A549 (cell line): Measurements from ENCODE around the gene THBD. TPM values are rescaled to one million over a fixed set of nuclear protein-coding genes. Genes with fewer than 3 reads are reported as not detected.

Experiments used
- ATAC-seq, 2 experiments: fragments of 200-7000 bp in 1 of 2; fragments of >200 bp in 1 of 2; cut with Nextera tagmentation in 1 of 2; cut with Tn5 transposase in 1 of 2; 3 replicates each; pipeline versions ENCODE4 v1.8.0 to v1.9.1; 2018 to 2020; ENCODE audit warnings: mild to moderate bottlenecking in 1 of 2, moderate library complexity in 1 of 2
- CTCF ChIA-PET: fragments of 300-600 bp; sonication (Branson Sonifier 250); formaldehyde crosslinking; extraction: SDS; loops from one replicate; lab custom pipeline; 2021; ENCODE audit warnings: antibody characterized with exemption, inconsistent platforms; lab: Yijun Ruan, JAX
- POLR2A ChIA-PET: fragments of 350-600 bp; formaldehyde crosslinking; extraction: SDS; loops from one replicate; lab custom pipeline; 2021; ENCODE audit warnings: antibody characterized with exemption, inconsistent platforms; lab: Yijun Ruan, JAX
- DNase-seq, 2 experiments: peaks; one replicate each; pipeline versions ENCODE4 v3.0.0 to v3.0.0-alpha.2; 2011 to 2016; ENCODE audit warnings: low read depth in 1 of 2, low spot score in 1 of 2
- FAIRE-seq: peaks from 2 replicates; lab custom pipeline; 2011; peaks lifted over from hg19 to GRCh38; lab: Jason Lieb, UNC
- H3K27ac ChIP-seq, 2 experiments: fragments of >200 bp; sonication (Bioruptor Twin); formaldehyde crosslinking; 3 replicates each; pipeline ENCODE4 v1.5.1; 2016 to 2017
- H3K4me1 ChIP-seq: fragments of >200 bp; sonication (Bioruptor Twin); formaldehyde crosslinking; 3 replicates; pipeline ENCODE4 v1.6.1; 2016
- H3K4me2 ChIP-seq: fragments of >200 bp; sonication (Bioruptor Twin); formaldehyde crosslinking; 3 replicates; pipeline ENCODE4 v1.6.1; 2016
- H3K4me3 ChIP-seq: fragments of >200 bp; sonication (Bioruptor Twin); formaldehyde crosslinking; 3 replicates; pipeline ENCODE4 v1.5.1; 2016
- H3K9me3 ChIP-seq: fragments of >200 bp; sonication (Bioruptor Twin); formaldehyde crosslinking; 3 replicates; pipeline ENCODE4 v1.6.1; 2016
- CEBPB ChIP-seq, 2 experiments: fragments of >200 bp in 1 of 2; sonication (Bioruptor Twin) in 1 of 2; formaldehyde crosslinking in 1 of 2; IDR thresholded peaks; 2 replicates each; pipeline ENCODE4 v1.6.1; 2012 to 2016
- CHD4 ChIP-seq: fragments of 200-600 bp; sonication (generic); IDR thresholded peaks from 2 replicates; pipeline ENCODE4 v1.6.1; 2016; ENCODE audit warnings: antibody characterized with exemption, mild to moderate bottlenecking, borderline replicate concordance
- EP300 ChIP-seq, 2 experiments: fragments of >200 bp; sonication (Bioruptor Twin); formaldehyde crosslinking; IDR thresholded peaks; 2 replicates in 1 of 2; 3 replicates in 1 of 2; pipeline ENCODE4 v1.6.1; 2016 to 2017
- ESRRA ChIP-seq: fragments of 150-350 bp; IDR thresholded peaks from 2 replicates; pipeline ENCODE4 v1.6.1; 2014; ENCODE audit warnings: mild to moderate bottlenecking, low read length, borderline replicate concordance
- FOSB ChIP-seq: fragments of 250-450 bp; sonication (Bioruptor Pico); IDR thresholded peaks from 2 replicates; pipeline ENCODE4 v1.5.0; 2020; ENCODE audit warnings: mild to moderate bottlenecking, moderate library complexity
- GATA3 ChIP-seq: IDR thresholded peaks from 2 replicates; pipeline ENCODE4 v1.6.1; 2012; ENCODE audit warnings: borderline replicate concordance
- HMGXB4 ChIP-seq: fragments of 250-450 bp; sonication (Bioruptor Pico); IDR thresholded peaks from 2 replicates; pipeline ENCODE4 v1.5.0; 2021; ENCODE audit warnings: mild to moderate bottlenecking, moderate library complexity, borderline replicate concordance
- HOXA7 ChIP-seq: fragments of 250-450 bp; sonication (Bioruptor Pico); IDR thresholded peaks from 2 replicates; pipeline ENCODE4 v1.5.0; 2020; ENCODE audit warnings: mild to moderate bottlenecking, moderate library complexity
- JUNB ChIP-seq: fragments of >200 bp; sonication (Bioruptor Twin); formaldehyde crosslinking; IDR thresholded peaks from 2 replicates; pipeline ENCODE4 v1.6.1; 2016
- KDM1A ChIP-seq: fragments of 200-600 bp; sonication (generic); IDR thresholded peaks from 2 replicates; pipeline ENCODE4 v1.6.1; 2016; ENCODE audit warnings: low read depth, mild to moderate bottlenecking
- NFE2L2 ChIP-seq: fragments of 150-350 bp; conservative IDR thresholded peaks from 2 replicates; pipeline ENCODE4 v1.6.1; 2014; ENCODE audit warnings: low read length
- POLR2A ChIP-seq: IDR thresholded peaks from 2 replicates; pipeline ENCODE4 v1.6.1; 2012; ENCODE audit warnings: mild to moderate bottlenecking, low read length
- RAD21 ChIP-seq, 2 experiments: fragments of >200 bp in 1 of 2; sonication (Bioruptor Twin) in 1 of 2; formaldehyde crosslinking in 1 of 2; IDR thresholded peaks in 1 of 2; conservative IDR thresholded peaks in 1 of 2; 2 replicates in 1 of 2; 3 replicates in 1 of 2; pipeline ENCODE4 v1.6.1; 2012 to 2018; ENCODE audit warnings: inconsistent platforms in 1 of 2
- RCOR1 ChIP-seq: fragments of 150-350 bp; IDR thresholded peaks from 2 replicates; pipeline ENCODE4 v1.6.1; 2014; ENCODE audit warnings: antibody characterized with exemption, low read length, low read depth
- REST ChIP-seq: fragments of 200-600 bp; sonication (generic); IDR thresholded peaks from 2 replicates; pipeline ENCODE4 v1.6.1; 2016; ENCODE audit warnings: antibody characterized with exemption, mild to moderate bottlenecking, moderate library complexity
- RFX5 ChIP-seq: fragments of 450-650 bp; IDR thresholded peaks from 2 replicates; pipeline ENCODE4 v1.7.1; 2014; ENCODE audit warnings: antibody characterized with exemption, mild to moderate bottlenecking, moderate library complexity
- RNF2 ChIP-seq: fragments of 200-600 bp; sonication (generic); IDR thresholded peaks from 2 replicates; pipeline ENCODE4 v1.6.1; 2016; ENCODE audit warnings: low read depth, mild to moderate bottlenecking, antibody characterized with exemption, moderate library complexity, borderline replicate concordance
- ZFP36 ChIP-seq: fragments of 450-650 bp; IDR thresholded peaks from 2 replicates; pipeline ENCODE4 v1.6.1; 2014; ENCODE audit warnings: borderline replicate concordance; ENCODE audit not compliant: partially characterized antibody
- ZNF302 ChIP-seq: fragments of 250-450 bp; sonication (Bioruptor Pico); IDR thresholded peaks from 2 replicates; pipeline ENCODE4 v1.9.0; 2021; ENCODE audit warnings: inconsistent platforms, mild to moderate bottlenecking, moderate library complexity
- WGBS: methylation state at CpG from one replicate; pipeline ENCODE4 v1.1.6; 2017; ENCODE audit errors: missing lambda C conversion rate; 5-methylcytosine and 5-hydroxymethylcytosine counted together
- polyA plus RNA-seq, 4 experiments: library from polyadenylated mRNA; depleted of rRNA in 3 of 4; stranded (reverse); fragments of >200 nt; fragmentation: RNase III in 1 of 4; extraction: RNeasy Plus Mini Kit Qiagen cat#74134 plus additional on column Dnase treatment in 1 of 4; gene quantifications; 2 replicates in 3 of 4; 3 replicates in 1 of 4; pipeline ENCODE4 v1.2.3, GENCODE V29; 2011 to 2017

Gene THBD
- polyA plus RNA-seq, 2 of the 4 experiments (the other 2 are of a cell fraction) = 25.8 to 29.6 TPM

GRCh38 chr20:23061734-23062561 lies 12.5 kb upstream of the THBD start (continued):
- TF ChIP-seq HMGXB4 (CRISPR knock-in tag) = no peak
- no peak for TF ChIP-seq GATA3

GRCh38 chr20:23061262-23061661 lies 11.8 kb upstream of the THBD start:
- Histone ChIP-seq H3K4me3 (no peak overlapping the region), H3K4me1 (peaks cover 18% of the 10 kb centered on the region), H3K4me2 (no peak overlapping the region), H3K9me3 (no peaks in the 10 kb centered on the region), H3K27ac (peak overlapping the region; percentile 8 to 37; a peak in 4 of 6 replicates)
- POLR2A ChIA-PET = interaction anchor here (1.3 kb wide), 1 partner anchor 10 kb away, joined by 4 read pairs; no protein-coding TSS in a partner anchor
- DNase-seq (no peak), ATAC-seq (no peak), FAIRE-seq (no peak)
- CTCF ChIA-PET = interaction anchor here (1.1 to 11.3 kb wide), 14 partner anchors 11 to 722 kb away, joined by 3 to 125 read pairs (median 6); partner anchors contain the start of genes CD93 and THBD
- WGBS = 85% methylated on average over 5 of the region's 5 CpGs
- TF ChIP-seq HOXA7 (no peak), FOSB (CRISPR knock-in tag) (no peak), GATA3 (no peak), JUNB (no peak), HMGXB4 (CRISPR knock-in tag) (no peak), RFX5 (no peak), EP300 (IDR thresholded peaks at IDR 0.05) (no peak), RAD21 (conservative IDR thresholded peaks at IDR 0.05 in 1 of 2, IDR thresholded peaks at IDR 0.05 in 1 of 2) (no peak), KDM1A (no peak), RCOR1 (no peak), NFE2L2 (no peak), ZFP36 (no peak), ESRRA (no peak), CEBPB (IDR thresholded peaks at IDR 0.05) (no peak), ZNF302 (CRISPR knock-in tag) (no peak), RNF2 (no peak), POLR2A (no peak), CHD4 (no peak), REST (no peak)
- TF ChIP-seq, all 56 proteins: peak for 0
